HL-60 (cell line): ENCODE measurements around the gene GLTP.

Source experiments
- TF ChIP-seq, protein P1 (sequence below): IDR thresholded peaks from one replicate; pipeline ENCODE4 v1.5.1; 2011; ENCODE audit warnings: low read length, control low read depth, inconsistent platforms; ENCODE audit not compliant: insufficient read depth
- TF ChIP-seq, protein P2 (sequence below): IDR thresholded peaks from 2 replicates; pipeline ENCODE4 v1.6.1; 2012; ENCODE audit warnings: low read depth; ENCODE audit not compliant: insufficient replicate concordance

DNA sequence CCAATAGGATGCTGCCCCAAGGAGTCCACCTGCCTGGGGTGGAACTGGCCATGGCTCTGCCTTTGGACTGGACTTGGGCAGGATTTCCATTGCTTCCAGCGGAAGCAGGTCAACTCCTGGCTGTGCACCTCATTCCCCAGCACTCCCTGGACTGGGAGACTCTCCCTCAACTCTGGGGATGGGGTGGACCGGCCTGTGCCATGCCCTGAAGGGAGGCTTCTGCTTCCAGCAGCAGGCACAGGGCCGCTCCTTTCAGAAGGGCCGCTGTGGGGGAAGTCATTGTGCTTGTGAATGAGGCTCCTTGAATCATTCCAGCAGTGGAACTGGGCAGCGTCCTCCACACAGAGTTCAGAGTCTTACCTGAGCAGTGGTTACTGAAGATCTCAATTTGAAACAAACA lies 42.7 kb upstream of the GLTP start:
- TF ChIP-seq, protein P1, sequence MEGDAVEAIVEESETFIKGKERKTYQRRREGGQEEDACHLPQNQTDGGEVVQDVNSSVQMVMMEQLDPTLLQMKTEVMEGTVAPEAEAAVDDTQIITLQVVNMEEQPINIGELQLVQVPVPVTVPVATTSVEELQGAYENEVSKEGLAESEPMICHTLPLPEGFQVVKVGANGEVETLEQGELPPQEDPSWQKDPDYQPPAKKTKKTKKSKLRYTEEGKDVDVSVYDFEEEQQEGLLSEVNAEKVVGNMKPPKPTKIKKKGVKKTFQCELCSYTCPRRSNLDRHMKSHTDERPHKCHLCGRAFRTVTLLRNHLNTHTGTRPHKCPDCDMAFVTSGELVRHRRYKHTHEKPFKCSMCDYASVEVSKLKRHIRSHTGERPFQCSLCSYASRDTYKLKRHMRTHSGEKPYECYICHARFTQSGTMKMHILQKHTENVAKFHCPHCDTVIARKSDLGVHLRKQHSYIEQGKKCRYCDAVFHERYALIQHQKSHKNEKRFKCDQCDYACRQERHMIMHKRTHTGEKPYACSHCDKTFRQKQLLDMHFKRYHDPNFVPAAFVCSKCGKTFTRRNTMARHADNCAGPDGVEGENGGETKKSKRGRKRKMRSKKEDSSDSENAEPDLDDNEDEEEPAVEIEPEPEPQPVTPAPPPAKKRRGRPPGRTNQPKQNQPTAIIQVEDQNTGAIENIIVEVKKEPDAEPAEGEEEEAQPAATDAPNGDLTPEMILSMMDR, result no peak
- TF ChIP-seq, protein P2, sequence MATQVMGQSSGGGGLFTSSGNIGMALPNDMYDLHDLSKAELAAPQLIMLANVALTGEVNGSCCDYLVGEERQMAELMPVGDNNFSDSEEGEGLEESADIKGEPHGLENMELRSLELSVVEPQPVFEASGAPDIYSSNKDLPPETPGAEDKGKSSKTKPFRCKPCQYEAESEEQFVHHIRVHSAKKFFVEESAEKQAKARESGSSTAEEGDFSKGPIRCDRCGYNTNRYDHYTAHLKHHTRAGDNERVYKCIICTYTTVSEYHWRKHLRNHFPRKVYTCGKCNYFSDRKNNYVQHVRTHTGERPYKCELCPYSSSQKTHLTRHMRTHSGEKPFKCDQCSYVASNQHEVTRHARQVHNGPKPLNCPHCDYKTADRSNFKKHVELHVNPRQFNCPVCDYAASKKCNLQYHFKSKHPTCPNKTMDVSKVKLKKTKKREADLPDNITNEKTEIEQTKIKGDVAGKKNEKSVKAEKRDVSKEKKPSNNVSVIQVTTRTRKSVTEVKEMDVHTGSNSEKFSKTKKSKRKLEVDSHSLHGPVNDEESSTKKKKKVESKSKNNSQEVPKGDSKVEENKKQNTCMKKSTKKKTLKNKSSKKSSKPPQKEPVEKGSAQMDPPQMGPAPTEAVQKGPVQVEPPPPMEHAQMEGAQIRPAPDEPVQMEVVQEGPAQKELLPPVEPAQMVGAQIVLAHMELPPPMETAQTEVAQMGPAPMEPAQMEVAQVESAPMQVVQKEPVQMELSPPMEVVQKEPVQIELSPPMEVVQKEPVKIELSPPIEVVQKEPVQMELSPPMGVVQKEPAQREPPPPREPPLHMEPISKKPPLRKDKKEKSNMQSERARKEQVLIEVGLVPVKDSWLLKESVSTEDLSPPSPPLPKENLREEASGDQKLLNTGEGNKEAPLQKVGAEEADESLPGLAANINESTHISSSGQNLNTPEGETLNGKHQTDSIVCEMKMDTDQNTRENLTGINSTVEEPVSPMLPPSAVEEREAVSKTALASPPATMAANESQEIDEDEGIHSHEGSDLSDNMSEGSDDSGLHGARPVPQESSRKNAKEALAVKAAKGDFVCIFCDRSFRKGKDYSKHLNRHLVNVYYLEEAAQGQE, result no peak
